Muscle layer of duodenum (tissue), 2 donors: Measurements from ENCODE around the gene PLCH1.
"Not testable (repeated sequence)": the region's sequence is repeated elsewhere in the genome, so short reads cannot be mapped to it uniquely, and the experiment has no call there.

Experiments used
- H3K27ac ChIP-seq: one replicate; pipeline ENCODE4 v1.7.0; 2013; ENCODE audit warnings: mild to moderate bottlenecking, low read length
- H3K27me3 ChIP-seq: one replicate; pipeline ENCODE4 v1.7.0; 2013; ENCODE audit warnings: low read depth, mild to moderate bottlenecking, control low read depth, low read length
- H3K36me3 ChIP-seq, 2 donors: one replicate each; pipeline ENCODE4 v1.7.0; 2013; ENCODE audit warnings: low read length in 2 of 2, control low read depth in 1 of 2, mild to moderate bottlenecking in 1 of 2; ENCODE audit not compliant: insufficient read depth in 2 of 2, control insufficient read depth in 1 of 2
- H3K4me1 ChIP-seq, 2 donors: one replicate each; pipeline ENCODE4 v1.7.0; 2013; ENCODE audit warnings: low read length in 2 of 2, mild to moderate bottlenecking in 2 of 2, control low read depth in 1 of 2, moderate library complexity in 1 of 2; ENCODE audit not compliant: insufficient read depth in 2 of 2, control insufficient read depth in 1 of 2
- H3K4me3 ChIP-seq, 2 donors: one replicate each; pipeline ENCODE4 v1.7.0; 2013; ENCODE audit warnings: low read length in 2 of 2, low read depth in 1 of 2, mild to moderate bottlenecking in 1 of 2
- H3K9me3 ChIP-seq, 2 donors: one replicate each; pipeline ENCODE4 v1.7.0; 2013; ENCODE audit warnings: low read length in 2 of 2, control low read depth in 1 of 2, mild to moderate bottlenecking in 1 of 2; ENCODE audit not compliant: control insufficient read depth in 1 of 2
- donor health status: healthy.

Gene PLCH1

GRCh38 chr3:155637567-155637966 is 107.3 kb downstream of the PLCH1 start:
- H3K4me1 ChIP-seq: peaks cover 0 to 12% of the 10 kb centered on the region in 2 donors
- H3K27me3 ChIP-seq: no peaks in the 10 kb centered on the region
- H3K4me3 ChIP-seq: no peak overlapping the region
- no peak overlapping the region for H3K27ac ChIP-seq
- H3K9me3 ChIP-seq: no peaks in the 10 kb centered on the region
- H3K36me3 ChIP-seq: no peaks in the 10 kb centered on the region

- Histone ChIP-seq H3K27me3 (no peaks in the 10 kb centered on the region), H3K9me3 (no peaks in the 10 kb centered on the region), H3K27ac (no peak overlapping the region), H3K4me3 (no peak overlapping the region), H3K36me3 (no peaks in the 10 kb centered on the region), H3K4me1 (no peaks in the 10 kb centered on the region)
These were observed 109.8 kb downstream of the PLCH1 start for GRCh38 chr3:155635056-155635455.

- H3K4me1 ChIP-seq: no peaks in the 10 kb centered on the region
- no peak overlapping the region for H3K4me3 ChIP-seq
- H3K9me3 ChIP-seq: no peaks in the 10 kb centered on the region
- H3K36me3 ChIP-seq: no peaks in the 10 kb centered on the region
- no peak overlapping the region for H3K27ac ChIP-seq
- no peaks in the 10 kb centered on the region for H3K27me3 ChIP-seq
These were observed 110.7 kb downstream of the PLCH1 start for GRCh38 chr3:155634121-155634719.

- no peak overlapping the region for H3K27ac ChIP-seq
- no peaks in the 10 kb centered on the region for H3K36me3 ChIP-seq
- no peaks in the 10 kb centered on the region for H3K9me3 ChIP-seq
- H3K4me1 ChIP-seq: no peaks in the 10 kb centered on the region
- H3K4me3 ChIP-seq: no peak overlapping the region
- no peaks in the 10 kb centered on the region for H3K27me3 ChIP-seq
These were observed 113.4 kb downstream of the PLCH1 start for GRCh38 chr3:155631323-155632019.

GRCh38 chr3:155629556-155629955 is 115.3 kb downstream of the PLCH1 start:
- no peaks in the 10 kb centered on the region for H3K27me3 ChIP-seq
- H3K4me3 ChIP-seq: no peak overlapping the region

GRCh38 chr3:155629056-155629455 is 115.8 kb downstream of the PLCH1 start:
- H3K36me3 ChIP-seq: no peaks in the 10 kb centered on the region
- H3K9me3 ChIP-seq: no peaks in the 10 kb centered on the region
- H3K4me3 ChIP-seq: no peak overlapping the region
- H3K27ac ChIP-seq: no peak overlapping the region
- H3K27me3 ChIP-seq: no peaks in the 10 kb centered on the region
- H3K4me1 ChIP-seq: no peaks in the 10 kb centered on the region

More at GRCh38 chr3:155629556-155629955, 115.3 kb downstream of the PLCH1 start:
- Histone ChIP-seq H3K36me3 (no peaks in the 10 kb centered on the region), H3K9me3 (no peaks in the 10 kb centered on the region), H3K4me1 (no peaks in the 10 kb centered on the region), H3K27ac (no peak overlapping the region)

GRCh38 chr3:155622647-155623046 is 122.2 kb downstream of the PLCH1 start:
- not testable (repeated sequence) for H3K4me3 ChIP-seq, H3K9me3 ChIP-seq, H3K27me3 ChIP-seq, H3K27ac ChIP-seq, H3K4me1 ChIP-seq, H3K36me3 ChIP-seq

GRCh38 chr3:155620552-155620951 is 124.3 kb downstream of the PLCH1 start:
- H3K4me3 ChIP-seq, H3K27me3 ChIP-seq, H3K27ac ChIP-seq, H3K36me3 ChIP-seq, H3K9me3 ChIP-seq, H3K4me1 ChIP-seq: not testable (repeated sequence)

GRCh38 chr3:155619118-155619915 is 125.6 kb downstream of the PLCH1 start:
- Histone ChIP-seq H3K27me3 (no peaks in the 10 kb centered on the region), H3K27ac (no peak overlapping the region), H3K9me3 (peaks cover 0 to 6% of the 10 kb centered on the region in 2 donors)

GRCh38 chr3:155618543-155618942 is 126.3 kb downstream of the PLCH1 start:
- no peaks in the 10 kb centered on the region for H3K27me3 ChIP-seq
- H3K9me3 ChIP-seq: peaks cover 0 to 9% of the 10 kb centered on the region in 2 donors
- no peak overlapping the region for H3K4me3 ChIP-seq

More at GRCh38 chr3:155619118-155619915, 125.6 kb downstream of the PLCH1 start:
- H3K4me3 ChIP-seq: no peak overlapping the region
- H3K36me3 ChIP-seq: no peaks in the 10 kb centered on the region
- H3K4me1 ChIP-seq: no peaks in the 10 kb centered on the region

GRCh38 chr3:155617346-155617925 is 127.4 kb downstream of the PLCH1 start:
- H3K27me3 ChIP-seq: no peaks in the 10 kb centered on the region
- no peaks in the 10 kb centered on the region for H3K36me3 ChIP-seq
- H3K9me3 ChIP-seq: peaks cover 0 to 9% of the 10 kb centered on the region in 2 donors
- H3K4me3 ChIP-seq: no peak overlapping the region
- no peaks in the 10 kb centered on the region for H3K4me1 ChIP-seq
- H3K27ac ChIP-seq: no peak overlapping the region

More at GRCh38 chr3:155618543-155618942, 126.3 kb downstream of the PLCH1 start:
- Histone ChIP-seq H3K4me1 (no peaks in the 10 kb centered on the region), H3K36me3 (no peaks in the 10 kb centered on the region), H3K27ac (no peak overlapping the region)
